H9 (cell line): ENCODE data around the gene DBH. TPM values are rescaled to one million over a fixed set of nuclear protein-coding genes. Genes with fewer than 3 reads are reported as not detected.

Experiments
- DNase-seq: peaks from one replicate; pipeline ENCODE4 v3.0.0-alpha.2; 2017
- H2AFZ ChIP-seq: one replicate; pipeline ENCODE4 v1.6.1; 2013; ENCODE audit warnings: mild to moderate bottlenecking, low read length, control low read depth, moderate library complexity
- H2AK5ac ChIP-seq: 2 replicates; pipeline ENCODE4 v1.6.1; 2013; ENCODE audit warnings: low read length, control low read depth, mixed read lengths; ENCODE audit not compliant: insufficient read length
- H2BK120ac ChIP-seq: one replicate; pipeline ENCODE4 v1.6.1; 2013; ENCODE audit warnings: low read depth, mild to moderate bottlenecking, low read length, control low read depth, inconsistent platforms; ENCODE audit not compliant: poor library complexity, severe bottlenecking
- H2BK12ac ChIP-seq: 2 replicates; pipeline ENCODE4 v1.6.1; 2013; ENCODE audit warnings: low read length, control low read depth, mixed read lengths, low read depth; ENCODE audit not compliant: insufficient read length
- H2BK15ac ChIP-seq: 2 replicates; pipeline ENCODE4 v1.6.1; 2013; ENCODE audit warnings: low read depth, low read length, control low read depth
- H2BK20ac ChIP-seq: one replicate; pipeline ENCODE4 v1.6.1; 2013; ENCODE audit warnings: low read depth, mild to moderate bottlenecking, low read length, control low read depth, inconsistent platforms; ENCODE audit not compliant: poor library complexity, severe bottlenecking
- H2BK5ac ChIP-seq: 2 replicates; pipeline ENCODE4 v1.6.1; 2013; ENCODE audit warnings: low read length, control low read depth, mixed read lengths; ENCODE audit not compliant: insufficient read length
- H3K14ac ChIP-seq: 2 replicates; pipeline ENCODE4 v1.6.1; 2013; ENCODE audit warnings: low read length, control low read depth; ENCODE audit not compliant: insufficient read depth
- H3K18ac ChIP-seq: 2 replicates; pipeline ENCODE4 v1.6.1; 2013; ENCODE audit warnings: low read depth, mild to moderate bottlenecking, mixed read lengths, low read length, control low read depth; ENCODE audit not compliant: insufficient read length
- H3K23ac ChIP-seq: 2 replicates; pipeline ENCODE4 v1.6.1; 2013; ENCODE audit warnings: low read length, control low read depth, mixed read lengths, low read depth; ENCODE audit not compliant: insufficient read length
- H3K23me2 ChIP-seq: 2 replicates; pipeline ENCODE4 v1.6.1; 2013; ENCODE audit warnings: low read depth, mild to moderate bottlenecking, mixed read lengths, low read length, control low read depth; ENCODE audit not compliant: insufficient read length, poor library complexity, severe bottlenecking
- H3K27ac ChIP-seq: 2 replicates; pipeline ENCODE4 v1.5.1; 2013; ENCODE audit warnings: low read length, control low read depth, mixed read lengths, low read depth; ENCODE audit not compliant: insufficient read length
- H3K27me3 ChIP-seq: 2 replicates; pipeline ENCODE4 v1.6.1; 2013; ENCODE audit warnings: low read length, control low read depth, inconsistent platforms; ENCODE audit not compliant: insufficient read depth
- H3K4ac ChIP-seq: 2 replicates; pipeline ENCODE4 v1.6.1; 2013; ENCODE audit warnings: low read depth, mild to moderate bottlenecking, control low read depth, inconsistent platforms, low read length, moderate library complexity
- H3K4me1 ChIP-seq: 2 replicates; pipeline ENCODE4 v1.6.1; 2013; ENCODE audit warnings: low read length, control low read depth, inconsistent platforms; ENCODE audit not compliant: insufficient read depth
- H3K4me2 ChIP-seq: 2 replicates; pipeline ENCODE4 v1.6.1; 2013; ENCODE audit warnings: low read length, control low read depth, mixed read lengths; ENCODE audit not compliant: insufficient read length, insufficient read depth
- H3K56ac ChIP-seq: 2 replicates; pipeline ENCODE4 v1.6.1; 2013; ENCODE audit warnings: low read depth, mild to moderate bottlenecking, mixed read lengths, low read length, control low read depth; ENCODE audit not compliant: insufficient read length
- H3K79me1 ChIP-seq: 2 replicates; pipeline ENCODE4 v1.6.1; 2013; ENCODE audit warnings: low read depth, mild to moderate bottlenecking, moderate library complexity, low read length, control low read depth, inconsistent platforms; ENCODE audit not compliant: insufficient read depth, poor library complexity, severe bottlenecking
- H3K79me2 ChIP-seq: 2 replicates; pipeline ENCODE4 v1.6.1; 2013; ENCODE audit warnings: low read length, control low read depth, inconsistent platforms; ENCODE audit not compliant: insufficient read depth
- H3K9ac ChIP-seq: 2 replicates; pipeline ENCODE4 v1.6.1; 2013; ENCODE audit warnings: low read length, control low read depth, mixed read lengths; ENCODE audit not compliant: insufficient read length; ENCODE audit errors: extremely low read depth
- H3K9me3 ChIP-seq: one replicate; pipeline ENCODE4 v1.6.1; 2013; ENCODE audit warnings: low read depth, low read length, inconsistent platforms; ENCODE audit not compliant: control insufficient read depth
- H3T11ph ChIP-seq: one replicate; pipeline ENCODE4 v1.6.1; 2013; ENCODE audit warnings: mild to moderate bottlenecking, low read length, control low read depth, inconsistent platforms
- H4K20me1 ChIP-seq: one replicate; pipeline ENCODE4 v1.6.1; 2013; ENCODE audit not compliant: control insufficient read depth, insufficient read length, insufficient read depth
- H4K5ac ChIP-seq: 2 replicates; pipeline ENCODE4 v1.6.1; 2013; ENCODE audit warnings: low read depth, mild to moderate bottlenecking, mixed read lengths, low read length, control low read depth; ENCODE audit not compliant: insufficient read length
- H4K8ac ChIP-seq: replicated peaks from 2 replicates; pipeline ENCODE4 v1.6.1; 2013; ENCODE audit warnings: low read length, control low read depth, mixed read lengths, low read depth; ENCODE audit not compliant: insufficient read length
- H4K91ac ChIP-seq: 2 replicates; pipeline ENCODE4 v1.6.1; 2013; ENCODE audit warnings: low read depth, mild to moderate bottlenecking, moderate library complexity, mixed read lengths, low read length, control low read depth; ENCODE audit not compliant: insufficient read length
- H3K27ac Mint-ChIP-seq, 3 experiments: 2 replicates in 2 of 3; 3 replicates in 1 of 3; pipeline ENCODE4 v1.8.0; 2020 to 2021; ENCODE audit warnings: mixed read lengths in 3 of 3, mild to moderate bottlenecking in 1 of 3, moderate library complexity in 1 of 3
- H3K27me3 Mint-ChIP-seq: 2 replicates; pipeline ENCODE4 v1.8.0; 2021; ENCODE audit warnings: low read depth, mild to moderate bottlenecking, moderate library complexity, mixed read lengths
- H3K36me3 Mint-ChIP-seq, 3 experiments: 2 replicates in 2 of 3; 3 replicates in 1 of 3; pipeline ENCODE4 v1.8.0; 2020 to 2021; ENCODE audit warnings: low read depth in 3 of 3, mixed read lengths in 3 of 3; ENCODE audit not compliant: insufficient read depth in 1 of 3
- H3K4me1 Mint-ChIP-seq, 2 experiments: 2 replicates each; pipeline ENCODE4 v1.8.0; 2020; ENCODE audit warnings: mixed read lengths in 2 of 2
- H3K4me3 Mint-ChIP-seq, 2 experiments: 2 replicates in 1 of 2; 3 replicates in 1 of 2; pipeline ENCODE4 v1.8.0; 2020 to 2021; ENCODE audit warnings: mild to moderate bottlenecking in 2 of 2, mixed read lengths in 2 of 2, moderate library complexity in 1 of 2
- H3K9me3 Mint-ChIP-seq, 2 experiments: 2 replicates in 1 of 2; 3 replicates in 1 of 2; pipeline ENCODE4 v1.8.0; 2020; ENCODE audit warnings: mild to moderate bottlenecking in 2 of 2, mixed read lengths in 2 of 2, moderate library complexity in 1 of 2
- CTCF ChIP-seq: fragments of 200-600 bp; sonication (generic); conservative IDR thresholded peaks from 3 replicates; pipeline ENCODE4 v1.8.0; 2021; ENCODE audit warnings: antibody characterized with exemption, mild to moderate bottlenecking
- WGBS: extraction: QIAGEN DNeasy Blood & Tissue Kit; methylation state at CpG from one replicate; pipeline ENCODE4 v1.1.7; 2013; ENCODE audit warnings: missing lambda C conversion rate, low lambda C conversion rate, mixed read lengths; ENCODE audit not compliant: insufficient read length; ENCODE audit errors: extremely low coverage; 5-methylcytosine and 5-hydroxymethylcytosine counted together
- total RNA-seq: library from RNA; stranded (reverse); gene quantifications from 2 replicates; pipeline ENCODE4 v1.2.1, GENCODE V29; 2021

Gene DBH
- total RNA-seq, 1 experiment from 2014 or later = not detected

- WGBS = no CpG with 5 or more reads among the region's 27 CpGs
- H3K23ac ChIP-seq = no peak overlapping the region
Measured at GRCh38 chr9:133664173-133665050, 28.2 kb downstream of the DBH start.

More at GRCh38 chr9:133664173-133665050, 28.2 kb downstream of the DBH start:
- Histone ChIP-seq H3K23me2 (no peaks in the 10 kb centered on the region), H2BK12ac (no peak overlapping the region), H4K20me1 (no peaks in the 10 kb centered on the region), H3K14ac (no peak overlapping the region), H3K56ac (no peak overlapping the region), H3K4me1 (no peaks in the 10 kb centered on the region), H4K5ac (no peak overlapping the region), H2BK20ac (no peak overlapping the region), H2BK15ac (no peak overlapping the region), H3K4ac (no peak overlapping the region), H3K79me1 (no peaks in the 10 kb centered on the region), H2AK5ac (no peak overlapping the region), H3K4me2 (no peak overlapping the region), H4K91ac (no peak overlapping the region), H2BK5ac (no peak overlapping the region), H3K79me2 (no peaks in the 10 kb centered on the region), H3K9ac (no peak overlapping the region), H4K8ac (no peak overlapping the region), H3K27ac (no peak overlapping the region), H3K9me3 (no peaks in the 10 kb centered on the region), H3T11ph (no peak overlapping the region), H2BK120ac (no peak overlapping the region), H3K27me3 (no peaks in the 10 kb centered on the region; the same call in 1 of the 2 replicates), H3K18ac (no peak overlapping the region), H2AFZ (no peak overlapping the region)
- Mint-ChIP-seq H3K36me3 (peaks cover 0 to 3% (median 2%) of the 10 kb centered on the region in 3 experiments; a peak in 2 of 7 replicates), H3K4me1 (peaks cover 0 to 10% of the 10 kb centered on the region in 2 experiments; a peak in 2 of 4 replicates), H3K27me3 (peaks cover 33% of the 10 kb centered on the region), H3K27ac (no peak overlapping the region; a peak in 1 of 7 replicates), H3K4me3 (no peak overlapping the region), H3K9me3 (peaks cover 0 to 3% of the 10 kb centered on the region in 2 experiments; a peak in 2 of 5 replicates)
- no peak; the same call in 2 of the 3 replicates for TF ChIP-seq CTCF
- no peak for DNase-seq
